ENCODE data around the gene HUWE1.

DNA sequence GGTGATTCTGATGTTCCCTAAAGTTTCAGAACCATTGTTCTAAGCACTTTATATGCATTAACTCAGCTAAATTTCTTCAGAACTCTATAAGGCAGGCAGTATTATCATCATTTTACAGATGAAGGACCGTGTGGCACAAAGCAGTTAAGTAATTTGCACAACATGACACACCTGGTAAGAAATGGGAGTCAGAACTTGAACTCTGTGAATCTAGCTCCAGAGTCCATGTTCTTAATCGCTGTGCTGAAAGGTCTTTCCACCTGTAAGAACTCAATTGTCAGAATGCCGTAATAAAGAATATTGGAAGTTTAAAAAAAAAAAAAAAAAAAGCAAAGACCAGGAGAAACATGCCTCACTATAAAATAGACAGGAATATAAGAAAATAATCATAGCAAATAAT is 9.2 kb downstream of the HUWE1 start:
- TF ChIP-seq CTCF (IDR thresholded peaks at IDR 0.05; ENCODE audit: low read depth, low read length) (no peak), EZH2phosphoT487 (IDR thresholded peaks at IDR 0.05; ENCODE audit: low read depth) (no peak)

Data from OCI-LY3 (cell line).